ENCODE results near the gene C5orf63. TPM values are rescaled to one million over a fixed set of nuclear protein-coding genes. Genes with fewer than 3 reads are reported as not detected.

The C5orf63 gene
- total and polyA plus RNA-seq, 9 of the 15 experiments (the other 6 are each of a cell fraction or from before 2014, with no cell fraction given) = 1.8 to 24.6 (median 6.2) TPM

- ChIA-PET CTCF (ENCODE audit: low intra/inter-chr PET ratio) (no interaction called here), POLR2A (interaction anchor here (1.0 to 1.2 kb wide), 3 partner anchors 11 to 21 kb away, joined by 3 to 5 read pairs (median 4); no protein-coding TSS in a partner anchor)
- in situ Hi-C loops (cut with MboI) (no loop called here), intact Hi-C loops (cut with micrococcal nuclease) (no loop called here)
- DNase-seq (ENCODE audit: extremely low read depth in 1 of 4, low spot score in 3 of 4) = no peak
- ATAC-seq = no peak
- H3K4me3 ChIP-seq = no peak overlapping the region
- no peak overlapping the region for H3K9ac ChIP-seq (ENCODE audit: insufficient read depth in 1 of 2, low read depth in 2 of 2, low read length in 2 of 2)
- peaks cover 82% of the 10 kb centered on the region for H3K79me2 ChIP-seq (ENCODE audit: control insufficient read depth, insufficient read depth, low read length)
- H3K9me3 ChIP-seq (replicated peaks; ENCODE audit: control insufficient read depth, insufficient read depth, low read depth, low read length) = no peaks in the 10 kb centered on the region
- H3K4me1 ChIP-seq (replicated peaks in 1 of 2; ENCODE audit: control insufficient read depth in 2 of 2, insufficient read depth in 2 of 2, low read length in 2 of 2) = peaks cover 0 to 25% of the 10 kb centered on the region in 2 experiments; a peak in 3 of 5 replicates
- no peak overlapping the region for H3K4me2 ChIP-seq (ENCODE audit: insufficient read depth, low read length)
- no peak overlapping the region for H3K27ac ChIP-seq (ENCODE audit: extremely low read depth, low read depth, low read length)
- H3K27me3 ChIP-seq (ENCODE audit: control insufficient read depth in 2 of 2, insufficient read depth in 2 of 2, low read length in 2 of 2) = no peaks in the 10 kb centered on the region
- BruUV-seq (replicated peaks) = no TSS peak
- no peaks in the 10 kb centered on the region for H4K20me1 ChIP-seq (replicated peaks; ENCODE audit: control insufficient read depth, insufficient read depth, low read length)
- no peak overlapping the region for H2AFZ ChIP-seq (ENCODE audit: low read depth, low read length)
- WGBS (ENCODE audit: insufficient coverage, low coverage, missing lambda C conversion rate) = 78% methylated on average over 3 of the region's 3 CpGs
- peaks cover 2% of the 10 kb centered on the region; the same call in 1 of the 3 replicates for H3K36me3 ChIP-seq (ENCODE audit: control insufficient read depth, insufficient read depth, low read length)
- FAIRE-seq = no peak
- no peaks in the 10 kb centered on the region for H3K9me1 ChIP-seq (ENCODE audit: control insufficient read depth, insufficient read depth, low read length)
- no peak for TF ChIP-seq PRPF4 (IDR thresholded peaks at IDR 0.05; ENCODE audit: insufficient read depth, low read depth, low read length, poor library complexity, severe bottlenecking)
- no peak for TF ChIP-seq PML (IDR thresholded peaks at IDR 0.05; ENCODE audit: low read length)
- no peak for TF ChIP-seq RBM15 (IDR thresholded peaks at IDR 0.05; ENCODE audit: insufficient read depth, low read length)
- no peak for TF ChIP-seq SAP30 (IDR thresholded peaks at IDR 0.05; ENCODE audit: borderline replicate concordance, insufficient read depth, low read depth, low read length, poor library complexity, severe bottlenecking)
- no peak for TF ChIP-seq MED1 (CRISPR knock-in tag; IDR thresholded peaks at IDR 0.05; ENCODE audit: borderline replicate concordance)
- no peak for TF ChIP-seq PHTF2 (CRISPR knock-in tag; IDR thresholded peaks at IDR 0.05)
- TF ChIP-seq RNF2 (IDR thresholded peaks at IDR 0.05) = no peak
These were observed 68.6 kb downstream of the C5orf63 start for GRCh38 chr5:127004721-127005120.
